ENCODE data around the gene DIP2B. TPM values are rescaled to one million over a fixed set of nuclear protein-coding genes. Genes with fewer than 3 reads are reported as not detected.

Gene DIP2B, protein sequence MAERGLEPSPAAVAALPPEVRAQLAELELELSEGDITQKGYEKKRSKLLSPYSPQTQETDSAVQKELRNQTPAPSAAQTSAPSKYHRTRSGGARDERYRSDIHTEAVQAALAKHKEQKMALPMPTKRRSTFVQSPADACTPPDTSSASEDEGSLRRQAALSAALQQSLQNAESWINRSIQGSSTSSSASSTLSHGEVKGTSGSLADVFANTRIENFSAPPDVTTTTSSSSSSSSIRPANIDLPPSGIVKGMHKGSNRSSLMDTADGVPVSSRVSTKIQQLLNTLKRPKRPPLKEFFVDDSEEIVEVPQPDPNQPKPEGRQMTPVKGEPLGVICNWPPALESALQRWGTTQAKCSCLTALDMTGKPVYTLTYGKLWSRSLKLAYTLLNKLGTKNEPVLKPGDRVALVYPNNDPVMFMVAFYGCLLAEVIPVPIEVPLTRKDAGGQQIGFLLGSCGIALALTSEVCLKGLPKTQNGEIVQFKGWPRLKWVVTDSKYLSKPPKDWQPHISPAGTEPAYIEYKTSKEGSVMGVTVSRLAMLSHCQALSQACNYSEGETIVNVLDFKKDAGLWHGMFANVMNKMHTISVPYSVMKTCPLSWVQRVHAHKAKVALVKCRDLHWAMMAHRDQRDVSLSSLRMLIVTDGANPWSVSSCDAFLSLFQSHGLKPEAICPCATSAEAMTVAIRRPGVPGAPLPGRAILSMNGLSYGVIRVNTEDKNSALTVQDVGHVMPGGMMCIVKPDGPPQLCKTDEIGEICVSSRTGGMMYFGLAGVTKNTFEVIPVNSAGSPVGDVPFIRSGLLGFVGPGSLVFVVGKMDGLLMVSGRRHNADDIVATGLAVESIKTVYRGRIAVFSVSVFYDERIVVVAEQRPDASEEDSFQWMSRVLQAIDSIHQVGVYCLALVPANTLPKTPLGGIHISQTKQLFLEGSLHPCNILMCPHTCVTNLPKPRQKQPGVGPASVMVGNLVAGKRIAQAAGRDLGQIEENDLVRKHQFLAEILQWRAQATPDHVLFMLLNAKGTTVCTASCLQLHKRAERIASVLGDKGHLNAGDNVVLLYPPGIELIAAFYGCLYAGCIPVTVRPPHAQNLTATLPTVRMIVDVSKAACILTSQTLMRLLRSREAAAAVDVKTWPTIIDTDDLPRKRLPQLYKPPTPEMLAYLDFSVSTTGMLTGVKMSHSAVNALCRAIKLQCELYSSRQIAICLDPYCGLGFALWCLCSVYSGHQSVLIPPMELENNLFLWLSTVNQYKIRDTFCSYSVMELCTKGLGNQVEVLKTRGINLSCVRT (N-terminal part only)
- 26.7 and 71.0 TPM in 2 replicates for total RNA-seq

DNA sequence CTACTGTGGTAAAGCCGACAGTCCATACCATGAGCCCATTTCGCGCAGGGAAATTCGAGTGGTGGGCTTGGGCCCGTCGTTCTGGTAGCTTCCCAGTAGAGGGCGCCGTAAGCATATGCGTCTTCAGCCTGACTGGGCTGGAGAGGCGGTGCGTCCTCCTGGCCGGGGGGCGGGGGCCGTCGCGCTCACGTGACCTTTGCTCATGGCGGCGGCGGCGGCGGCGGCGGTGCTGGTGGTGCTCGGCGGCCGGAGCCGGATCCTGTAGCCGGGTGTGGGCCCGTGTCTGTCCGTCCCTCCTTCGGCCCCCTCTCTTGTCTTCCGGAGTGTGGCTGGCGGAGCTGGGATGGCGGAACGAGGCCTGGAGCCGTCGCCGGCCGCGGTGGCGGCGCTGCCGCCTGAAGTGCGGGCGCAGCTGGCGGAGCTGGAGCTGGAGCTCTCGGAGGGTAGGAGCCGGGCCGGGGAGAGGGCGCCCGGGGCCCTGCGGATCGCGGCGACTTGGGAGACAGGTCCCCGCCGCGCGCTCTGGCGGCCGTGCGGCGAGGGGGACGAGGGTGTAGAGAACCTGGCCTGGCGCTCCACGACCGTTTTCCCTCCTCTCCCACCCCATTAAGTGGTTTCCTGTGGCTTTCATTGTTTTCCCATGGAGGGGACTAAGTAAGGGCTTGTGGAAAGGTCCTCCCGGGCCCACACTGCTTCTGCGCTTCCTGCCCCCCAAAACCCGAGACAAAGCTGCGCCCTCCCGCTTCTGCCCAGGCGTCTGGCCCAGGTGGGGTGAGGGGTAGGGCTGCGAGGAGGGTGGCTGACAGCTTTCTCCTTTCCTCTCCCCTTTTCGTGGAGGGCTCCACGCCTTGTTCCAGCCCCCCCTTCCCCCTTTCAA is at the start of gene DIP2B:
Gene DIP2B (plus strand): TSS at position 188 of the 877 bp plus-strand sequence. CDS start 156 bp downstream, at position 344.

GRCh38 chr12:50763639-50764285 is 259.0 kb downstream of the DIP2B start, which contains the start of gene ATF1:
TSS of gene ATF1 (plus strand) at chr12:50764101. CDS start at chr12:50780146, 16,045 bp downstream.

Other genes with a start within 250 kb of the DIP2B start
- 173 and 203 TPM in 2 replicates for gene LIMA1, start 221.5 kb upstream of the DIP2B start, total RNA-seq
- not detected in 2 replicates for gene FAM186A, start 108.4 kb upstream of the DIP2B start, total RNA-seq
- 52.3 and 77.5 TPM in 2 replicates for gene LARP4, start 104.1 kb upstream of the DIP2B start, total RNA-seq